GM19467 (cell line): ENCODE measurements around the gene MAB21L4.

ENCODE experiments used
- ATAC-seq: cut with Tn5 transposase; IDR thresholded peaks from one replicate; pipeline ENCODE4 v1.9.1; 2021; ENCODE audit warnings: mild to moderate bottlenecking, moderate library complexity; ENCODE audit not compliant: unreplicated experiment

Gene MAB21L4

DNA sequence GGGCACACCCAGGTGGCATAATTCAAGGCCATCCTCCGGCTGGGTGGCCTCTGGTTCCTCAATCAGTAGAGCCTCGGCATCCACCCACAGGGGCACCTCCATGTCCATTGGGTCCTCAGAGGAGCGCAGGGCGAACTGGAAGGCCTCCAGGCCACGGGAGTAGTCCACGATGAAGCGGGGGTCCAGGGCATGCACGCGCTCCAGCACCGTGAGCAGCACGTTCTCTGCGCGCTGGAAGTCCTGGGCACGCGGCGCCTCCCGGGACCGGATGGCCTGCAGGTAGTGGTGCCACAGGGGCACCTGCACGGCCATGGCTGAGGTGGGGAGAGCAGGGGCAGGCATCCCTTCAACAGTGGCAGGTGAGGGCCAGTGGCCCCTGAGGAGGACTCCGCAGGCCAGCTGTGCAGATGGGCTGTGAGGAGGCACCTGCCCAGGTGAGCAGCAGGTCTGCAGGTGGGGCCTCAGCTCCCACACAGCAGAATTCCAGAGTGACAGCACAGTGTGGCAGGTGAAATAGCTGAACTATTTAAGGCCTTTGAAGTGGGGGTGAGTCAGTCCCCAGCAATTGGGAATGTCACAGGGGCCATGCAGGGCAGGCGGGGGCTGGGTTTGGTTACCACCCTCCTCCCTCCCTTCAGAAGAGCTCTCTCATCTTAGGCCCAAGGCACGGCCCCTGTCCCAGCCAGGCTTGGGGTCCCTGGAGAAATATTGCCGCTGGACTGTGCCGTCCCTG is at the start of gene MAB21L4:
Gene MAB21L4, minus strand, starts transcription at position 501 of the 733 bp plus-strand sequence. Its CDS starts 159 bp downstream, at position 342.
- no peak for ATAC-seq

DNA sequence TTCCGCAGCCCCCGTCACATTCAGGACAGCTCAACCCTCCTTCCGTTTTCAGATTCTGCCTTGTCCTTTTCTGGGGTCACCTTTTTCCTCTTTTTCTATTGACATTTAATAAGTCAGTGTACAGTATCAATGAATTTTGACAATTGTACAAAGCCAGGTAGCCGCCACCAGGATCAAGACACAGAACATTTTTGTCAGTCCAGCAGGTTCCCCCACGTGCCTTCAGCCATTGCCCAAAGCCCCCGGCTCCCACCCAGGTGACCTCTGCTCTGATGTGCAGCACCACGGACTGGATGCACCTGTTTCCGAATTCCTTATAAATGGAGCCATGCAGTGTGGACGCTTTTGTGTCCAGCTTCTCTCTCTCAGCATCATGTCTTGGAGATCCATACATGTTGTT is 40.1 kb upstream of the MAB21L4 start:
- no peak for ATAC-seq

DNA sequence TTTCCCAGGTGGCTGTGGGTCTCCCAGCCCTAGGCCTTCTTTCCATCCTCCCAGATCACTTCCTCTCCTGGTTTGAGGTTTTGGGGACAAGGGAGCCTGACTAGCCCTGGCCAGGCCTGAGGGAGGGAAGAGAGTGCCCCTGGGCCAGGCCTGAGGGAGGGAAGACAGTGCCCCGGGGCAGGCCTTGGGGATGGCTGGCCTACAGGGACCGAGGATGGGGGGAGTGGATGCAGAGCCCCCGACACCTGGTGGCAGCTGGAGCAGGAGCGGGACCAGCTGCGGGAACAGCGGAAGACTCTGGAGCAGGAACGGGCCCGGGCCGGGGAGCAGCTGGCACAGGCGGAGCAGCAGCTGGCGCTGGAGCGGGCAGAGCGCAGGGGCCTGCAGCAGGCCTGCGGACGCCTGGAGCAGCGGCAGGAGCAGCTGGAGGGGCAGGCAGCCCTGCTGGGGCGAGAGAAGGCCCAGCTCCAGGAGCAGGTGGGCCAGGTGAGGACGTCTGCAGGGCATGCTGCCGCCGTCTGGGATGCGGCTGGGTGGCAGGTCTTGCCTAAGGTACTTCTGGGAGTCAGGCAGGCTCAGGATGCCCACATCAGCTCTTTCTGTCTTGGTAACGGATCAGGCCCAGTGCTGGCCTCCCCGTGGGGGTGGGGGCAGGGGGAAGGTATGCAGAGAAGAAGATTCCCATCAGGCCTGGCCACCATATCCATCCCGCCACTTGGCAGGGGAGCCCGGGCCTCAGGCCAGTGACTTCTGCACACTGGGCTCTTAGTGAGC is 39.3 kb upstream of the MAB21L4 start:
- no peak for ATAC-seq

DNA sequence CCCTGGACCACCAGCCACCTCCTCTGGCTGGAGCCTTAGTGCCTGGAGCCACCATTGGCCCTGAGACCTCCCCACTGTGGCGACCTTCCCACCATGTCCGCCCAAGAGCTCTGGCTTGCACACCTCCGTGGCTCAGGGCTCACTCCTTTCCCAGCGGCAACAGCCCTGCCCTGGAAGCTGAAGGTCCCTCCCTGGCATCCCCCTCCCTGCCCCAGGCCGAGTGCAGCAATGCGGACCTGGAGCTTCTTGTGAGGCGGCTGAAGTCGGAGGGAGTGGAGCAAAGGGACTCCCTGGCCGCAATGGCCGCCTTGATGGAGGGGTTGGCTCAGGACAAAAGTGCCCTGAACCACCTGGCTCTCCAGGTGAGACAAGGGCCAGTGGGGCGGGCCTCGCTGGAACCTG is 38.7 kb upstream of the MAB21L4 start:
- ATAC-seq: no peak

DNA sequence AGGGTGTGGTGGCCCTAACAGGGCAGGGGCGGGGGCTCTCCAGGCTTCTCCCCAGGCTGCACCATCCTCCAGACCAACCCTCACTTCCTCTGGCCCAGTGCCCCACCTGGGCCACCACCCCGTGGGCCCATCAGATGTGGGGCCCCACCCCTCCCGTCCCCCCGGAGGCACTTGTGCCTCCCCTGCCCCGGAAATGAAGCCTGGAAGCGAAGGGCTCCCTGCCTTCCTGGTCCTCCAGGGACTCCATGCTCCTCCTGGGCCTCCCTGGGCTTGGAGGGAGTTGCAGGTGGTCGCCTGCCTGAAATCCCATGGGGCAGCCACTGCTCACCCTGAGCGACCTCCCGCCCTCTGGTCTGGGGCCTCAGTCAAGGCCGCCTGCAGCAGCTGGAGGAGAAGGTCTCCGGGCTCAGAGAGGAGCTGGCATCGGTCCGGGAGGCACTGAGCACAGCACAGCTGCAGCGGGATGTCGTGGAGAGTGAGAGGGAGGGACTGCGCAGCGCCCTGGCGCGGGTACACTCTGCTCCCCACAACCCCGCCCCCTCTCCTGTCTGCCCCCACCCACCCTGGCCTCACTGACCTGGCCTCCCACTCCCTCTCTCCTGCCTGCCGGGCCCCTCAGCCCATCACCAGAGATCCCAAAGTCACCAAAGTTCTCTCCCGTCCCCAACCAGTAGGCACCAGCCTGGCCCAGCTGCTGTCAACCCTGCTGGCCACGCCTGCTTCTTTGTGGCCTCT is 38.2 kb upstream of the MAB21L4 start:
- ATAC-seq: no peak

DNA sequence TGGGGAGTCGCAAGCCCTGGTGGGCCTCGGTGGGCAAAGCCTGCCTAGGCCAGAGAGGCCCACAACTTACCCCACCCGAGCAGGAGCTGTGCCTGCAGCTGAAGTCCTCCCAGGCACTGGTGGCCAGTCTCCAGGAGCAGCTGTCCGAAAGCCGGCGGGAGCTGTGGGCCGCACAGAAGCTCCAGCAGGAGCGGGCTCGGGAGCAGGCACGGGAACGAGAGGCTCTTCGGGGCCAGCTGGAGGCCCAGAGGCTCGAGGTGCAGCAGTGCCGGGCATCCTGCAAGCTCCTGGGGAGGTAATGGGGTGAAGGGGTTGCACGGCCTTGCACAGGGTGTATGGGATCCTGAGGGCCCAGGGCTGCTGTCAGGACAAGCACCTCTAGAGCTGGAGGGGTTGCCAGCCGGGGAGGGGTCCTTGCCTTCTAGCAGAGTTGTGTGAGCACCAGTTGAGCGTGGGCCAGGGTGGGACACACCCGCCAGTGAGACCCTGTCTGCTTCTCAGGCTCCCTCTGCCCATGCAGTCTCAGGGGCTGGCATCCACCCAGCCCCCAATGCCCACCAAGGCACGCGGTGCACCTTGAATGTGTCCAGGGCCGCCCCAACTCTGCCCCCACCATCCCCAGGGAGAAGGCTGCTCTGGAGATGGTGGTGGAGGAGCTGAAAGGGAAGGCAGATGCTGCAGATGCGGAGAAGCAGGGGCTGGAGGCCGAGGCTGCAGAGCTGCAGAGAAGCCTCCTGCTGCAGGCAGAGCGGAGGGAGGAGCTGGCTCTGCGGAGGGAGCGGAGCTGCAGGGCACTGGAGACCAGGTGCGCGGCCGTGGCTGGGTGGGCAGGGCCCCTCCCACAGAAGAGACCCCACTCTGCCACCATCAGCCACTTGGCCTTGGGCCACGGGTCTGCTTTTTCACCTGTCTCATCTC is 37.4 kb upstream of the MAB21L4 start:
- ATAC-seq: no peak

DNA sequence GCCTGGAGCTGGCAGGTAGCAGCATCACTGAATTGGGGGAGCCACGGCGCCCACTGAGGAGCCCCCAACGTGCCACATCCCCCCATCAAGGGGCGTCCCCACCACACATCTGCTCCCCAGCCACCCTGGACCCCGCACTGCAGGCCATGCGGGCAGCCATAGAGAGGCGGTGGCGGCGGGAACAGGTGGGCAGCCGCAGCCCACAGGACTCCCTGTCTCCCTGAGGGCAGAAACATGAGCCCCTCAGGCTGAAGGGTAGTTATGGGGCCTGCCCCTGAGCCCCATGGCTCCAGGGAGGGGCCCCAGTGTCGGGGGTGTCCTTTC is 36.7 kb upstream of the MAB21L4 start:
- no peak for ATAC-seq

DNA sequence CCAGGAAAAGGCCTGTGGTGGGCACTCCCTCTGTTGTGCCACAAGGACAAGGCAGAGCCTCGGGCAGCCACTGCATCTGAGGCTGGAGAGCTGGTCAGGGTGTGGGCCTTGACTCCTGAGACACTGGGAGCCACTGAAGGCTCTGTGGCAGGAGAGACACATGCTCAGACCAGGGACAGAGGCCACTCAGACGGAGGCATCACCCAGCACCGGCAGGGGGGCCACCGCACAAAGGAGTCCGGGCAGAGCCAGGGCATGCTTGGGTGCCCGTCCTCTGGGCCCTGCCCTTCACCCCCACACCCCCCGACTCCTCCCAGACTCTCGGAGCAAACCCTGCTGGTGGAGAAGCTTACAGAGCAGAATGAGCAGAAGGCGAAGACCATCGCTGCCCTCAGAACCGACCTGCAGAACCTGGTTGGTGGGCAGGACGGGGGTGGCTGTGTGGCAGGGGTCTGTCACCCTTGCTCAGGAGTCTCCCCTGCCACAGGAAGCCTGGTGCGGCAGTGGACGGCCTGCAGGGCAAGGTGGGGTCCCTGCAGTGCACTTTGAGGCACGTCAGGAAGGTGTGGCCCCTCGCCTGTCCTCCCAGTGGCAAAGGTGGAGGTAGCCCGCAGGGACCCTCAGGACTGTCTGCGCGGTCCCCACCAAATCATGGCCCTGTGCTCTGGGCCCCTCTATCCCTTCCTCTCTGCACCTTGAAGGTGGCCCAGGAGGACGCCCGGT is 36.2 kb upstream of the MAB21L4 start:
- ATAC-seq: no peak

DNA sequence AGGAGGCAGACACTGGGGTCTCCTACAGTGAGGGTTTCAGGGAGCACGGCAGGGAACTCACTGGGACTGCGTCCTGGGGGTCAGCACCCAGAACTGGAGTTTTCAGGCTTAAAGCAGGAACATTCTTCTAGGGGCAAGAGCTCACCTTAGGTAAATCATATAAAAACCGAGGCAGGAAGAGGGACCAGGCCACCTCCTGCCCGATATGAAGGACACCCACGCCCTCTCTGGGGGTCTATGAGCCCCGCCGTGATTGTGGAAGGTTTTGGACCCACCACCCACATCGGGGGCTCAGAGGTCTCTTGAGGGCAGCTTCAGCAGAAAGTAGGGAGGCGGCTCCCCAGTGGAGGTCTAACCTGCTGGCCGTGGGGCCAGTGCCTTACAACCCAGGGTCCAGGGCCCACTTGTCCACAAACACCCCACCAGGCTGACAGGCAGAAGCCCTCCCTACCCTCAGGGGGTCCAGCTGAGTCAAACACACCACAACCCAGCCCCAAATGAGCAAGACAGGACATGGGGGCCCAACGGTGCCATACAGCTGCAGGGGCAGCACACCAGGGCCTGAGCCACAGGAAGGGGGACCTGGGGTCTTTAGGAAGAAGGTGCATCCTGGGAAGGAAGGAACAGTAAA is 35.5 kb upstream of the MAB21L4 start:
- no peak for ATAC-seq

DNA sequence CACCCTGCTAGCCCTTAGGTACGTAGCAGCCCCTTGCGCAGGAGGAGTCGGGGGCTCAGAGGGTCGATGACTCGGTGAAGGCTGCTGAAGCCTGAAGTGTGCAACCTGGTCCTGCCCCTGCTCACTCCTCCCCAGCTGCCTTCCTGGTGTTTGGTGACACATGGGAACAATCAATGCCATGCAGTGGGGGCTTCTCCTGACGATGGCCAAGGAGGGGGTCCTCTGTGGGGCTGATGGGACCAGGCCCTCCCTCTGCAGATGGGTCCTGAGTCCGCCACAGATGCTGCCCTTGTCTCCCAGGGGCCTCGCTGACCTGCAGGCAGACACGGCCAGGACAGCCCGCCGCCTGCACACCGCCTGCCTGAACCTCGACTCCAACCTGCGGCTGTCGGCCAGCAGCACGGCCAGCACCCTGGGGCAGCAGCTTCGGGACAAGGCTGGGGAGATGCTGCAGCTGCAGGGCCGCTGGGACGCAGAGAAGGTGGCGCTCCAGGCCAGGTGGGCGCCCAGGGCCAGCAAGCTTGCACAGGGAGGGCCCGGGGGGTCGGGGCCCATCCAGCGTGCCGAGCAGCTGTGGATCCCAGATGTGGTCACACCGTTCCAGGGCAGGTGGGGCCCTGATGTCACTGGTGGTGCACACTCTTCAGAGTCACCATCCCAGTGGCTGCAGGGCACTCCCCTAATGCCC is 34.8 kb upstream of the MAB21L4 start:
- no peak for ATAC-seq

DNA sequence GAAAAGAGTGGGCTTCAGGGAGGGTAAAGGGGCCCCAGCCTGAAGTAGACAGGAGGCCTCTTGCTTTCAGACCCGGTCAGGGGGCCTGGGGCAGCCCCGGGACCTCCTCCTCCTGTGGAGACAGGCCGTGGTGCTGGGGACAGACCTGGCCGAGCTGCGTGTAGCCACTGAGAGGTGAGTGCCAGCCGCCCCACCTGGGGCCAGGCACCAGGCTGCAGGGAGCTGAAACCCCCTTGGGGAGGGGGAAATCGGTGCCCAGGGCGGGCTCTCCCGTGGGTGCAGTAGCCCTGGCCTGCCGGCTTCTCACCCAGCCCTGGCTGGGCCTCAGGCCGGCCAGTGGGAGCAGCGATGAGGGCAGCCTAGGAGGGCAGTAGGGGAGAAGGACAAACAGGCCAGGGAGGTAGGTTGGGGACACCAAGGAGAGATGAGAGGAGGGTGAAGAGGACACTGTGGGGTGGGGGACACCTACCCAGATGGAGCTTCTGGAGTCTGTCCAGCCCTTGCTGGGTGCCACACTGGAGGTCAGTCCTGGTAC is 34.2 kb upstream of the MAB21L4 start:
- no peak for ATAC-seq

DNA sequence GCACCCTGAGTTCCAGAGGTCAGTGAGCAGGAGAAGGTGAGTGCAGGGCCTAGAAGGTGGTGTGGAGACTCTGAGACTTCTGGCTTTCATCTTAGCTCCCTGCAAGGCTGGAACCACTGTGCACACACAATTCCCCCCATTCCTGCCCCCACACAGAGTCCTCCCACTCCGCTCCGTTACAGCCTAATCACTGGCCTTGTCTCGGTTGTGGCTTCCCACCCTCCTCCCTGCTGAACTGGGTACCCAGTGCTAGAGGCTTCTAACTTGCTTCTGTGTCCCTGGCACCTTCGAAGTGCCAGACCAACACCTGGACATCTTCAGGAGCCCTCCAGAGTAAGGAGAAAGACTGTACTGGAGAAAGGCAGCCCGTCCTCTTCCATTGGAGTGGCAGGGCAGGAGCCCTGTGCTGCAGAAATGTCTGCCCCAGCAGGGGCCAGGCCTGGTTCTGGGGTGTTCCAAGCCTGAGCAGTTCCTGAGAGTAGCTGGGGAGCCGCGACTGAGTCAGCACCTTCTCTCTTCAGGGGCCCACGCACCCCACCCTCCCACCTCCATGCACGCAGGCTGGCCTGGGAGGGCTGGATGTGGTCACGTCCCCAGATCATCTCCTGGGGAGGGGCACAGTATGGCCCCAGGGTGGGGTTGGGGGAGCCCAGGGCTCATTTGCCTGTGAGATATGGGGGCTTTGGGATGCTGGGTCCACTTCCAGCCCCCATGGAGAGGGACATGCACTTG is 33.6 kb upstream of the MAB21L4 start:
- no peak for ATAC-seq

DNA sequence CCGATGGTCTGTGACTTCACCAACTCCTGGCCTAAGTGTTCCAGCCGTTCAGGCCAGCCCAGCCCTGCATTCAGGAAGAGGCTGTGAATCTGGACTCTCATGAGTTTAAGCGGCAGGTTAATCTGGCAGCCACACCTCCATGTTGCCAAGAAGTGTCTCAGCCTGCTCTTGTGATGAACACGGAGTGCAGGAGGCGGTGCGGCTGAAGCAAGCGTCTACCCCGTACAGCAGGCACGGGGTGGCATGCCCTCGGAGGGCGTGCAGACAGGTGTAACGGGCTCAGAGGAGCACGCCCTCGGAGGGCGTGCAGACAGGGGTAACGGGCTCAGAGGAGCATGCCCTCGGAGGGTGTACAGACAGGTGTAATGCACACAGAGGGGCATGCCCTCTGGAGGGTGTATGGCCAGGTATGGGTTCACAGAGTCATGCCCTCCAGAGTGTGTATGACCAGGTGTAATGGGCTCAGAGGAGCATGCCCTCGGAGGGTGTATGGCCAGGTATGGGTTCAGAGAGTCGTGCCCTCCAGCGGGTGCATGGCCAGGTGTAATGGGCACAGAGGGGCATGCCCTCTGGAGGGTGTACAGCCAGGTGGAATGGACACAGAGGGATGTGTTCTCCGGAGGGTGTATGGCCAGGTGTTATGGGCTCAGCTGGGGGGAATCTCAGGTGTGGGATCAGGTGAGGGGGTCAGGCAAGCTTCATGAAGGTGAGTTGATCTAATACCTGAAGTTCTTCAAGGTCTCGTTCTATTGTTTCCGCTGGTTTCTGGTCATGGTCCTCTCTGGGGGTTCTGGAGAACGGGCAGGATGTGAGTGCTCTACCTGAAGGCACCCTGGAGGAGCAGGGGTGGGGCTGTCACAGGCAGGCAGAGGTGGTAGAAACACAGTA is 32.8 kb upstream of the MAB21L4 start:
- no peak for ATAC-seq

DNA sequence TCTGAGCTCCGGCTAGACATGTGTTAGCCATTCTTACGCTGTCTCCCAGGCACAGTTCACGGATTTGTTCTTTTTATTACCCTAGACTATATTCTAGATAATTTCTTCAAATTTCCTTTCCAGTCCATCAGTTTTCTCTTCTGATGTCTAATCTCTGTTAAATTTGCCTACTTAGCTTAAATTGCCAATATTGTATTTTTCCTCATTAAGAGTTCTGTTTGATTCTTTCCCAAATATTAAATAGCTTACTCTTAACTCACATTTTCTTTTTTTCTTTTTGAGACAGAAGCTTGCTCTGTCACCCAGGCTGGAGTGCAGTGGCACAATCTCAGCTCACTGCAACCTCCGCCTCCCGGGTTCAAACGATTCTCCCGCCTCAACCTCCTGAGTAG is 31.4 kb upstream of the MAB21L4 start:
- no peak for ATAC-seq

DNA sequence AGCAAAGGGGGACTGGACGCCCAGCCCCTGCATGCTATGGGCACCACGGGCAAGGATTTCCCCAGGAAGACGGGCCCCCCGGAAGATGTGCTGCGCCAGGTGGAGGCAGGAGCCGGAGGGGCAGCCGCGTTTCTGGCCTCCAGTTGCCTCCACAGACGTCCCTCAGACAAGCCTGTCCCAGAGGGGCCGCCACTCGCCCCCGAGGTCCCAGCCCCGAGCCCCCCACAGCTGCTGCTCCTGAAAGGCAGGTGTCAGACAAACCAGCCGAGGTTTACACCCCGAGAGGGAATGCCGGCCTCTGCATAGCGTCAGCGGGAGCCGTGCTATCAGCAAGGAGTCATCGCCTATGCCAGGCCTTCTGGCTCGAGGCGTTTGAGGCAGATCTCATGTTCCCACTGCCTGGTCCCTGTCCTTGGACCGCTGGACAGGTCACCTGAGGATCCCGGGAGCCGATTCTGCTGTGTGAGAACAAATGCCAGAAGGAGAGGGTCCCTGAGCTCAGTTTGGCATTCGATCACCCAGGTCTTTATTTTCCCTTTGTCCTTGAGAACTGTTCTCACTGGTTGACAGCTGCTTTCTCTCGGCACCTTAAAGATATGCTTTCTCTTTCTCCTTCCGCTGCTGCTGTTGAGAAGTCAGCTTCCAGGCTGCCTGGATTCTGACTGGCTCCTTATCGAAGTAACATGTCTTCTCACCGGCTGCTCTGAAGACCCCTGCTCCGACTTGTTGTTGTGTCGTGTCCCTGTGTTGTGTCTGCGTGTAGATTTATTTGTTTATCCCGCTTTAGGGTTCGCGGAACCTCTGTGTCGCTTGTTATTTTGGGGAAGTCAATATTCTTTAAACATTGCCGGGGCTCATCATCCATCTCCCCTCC is 30.8 kb upstream of the MAB21L4 start:
- no peak for ATAC-seq
